Left colon (tissue), 2 donors: ENCODE data around the gene ZNF408. TPM values are rescaled to one million over a fixed set of nuclear protein-coding genes. Genes with fewer than 3 reads are reported as not detected.

Experiments
- ATAC-seq: fragments of 200-7000 bp; cut with Tn5 transposase; one replicate; pipeline ENCODE4 v1.9.1; 2020; ENCODE audit warnings: mild to moderate bottlenecking, moderate library complexity
- DNase-seq, 2 donors: peaks; one replicate each; pipeline ENCODE4 v3.0.0-alpha.2; 2020
- intact Hi-C, 2 donors: fragments of 100-400 bp; cut with DNase I in 1 of 2; cut with micrococcal nuclease in 1 of 2; formaldehyde crosslinking; loops; one replicate each; pipeline versions ENCODE4 v1.11.2 to v1.14.0; 2022; cut with DNase I, micrococcal nuclease
- microRNA-seq, 2 donors: library from miRNA; unstranded; fragments of <30 nt; microRNA quantifications; one replicate each; pipeline versions ENCODE4 v1.1.0 to v1.2.0, GENCODE V29; 2020
- total RNA-seq, 2 donors: library from RNA; stranded (reverse); fragmentation: NEBNext Ultra II Directional; extraction: Animal tissue kit (Norgen Biotek cat#: 25700); gene quantifications; one replicate each; pipeline ENCODE4 v1.2.1, GENCODE V29; 2021
- donor health status: DM: no; HTN: no; CAD: no.
- donor health status: DM: yes; HTN: yes; CAD: no.

ZNF408 gene
- total RNA-seq, 2 donors from 2014 or later, result 11.3 to 11.6 TPM

DNA sequence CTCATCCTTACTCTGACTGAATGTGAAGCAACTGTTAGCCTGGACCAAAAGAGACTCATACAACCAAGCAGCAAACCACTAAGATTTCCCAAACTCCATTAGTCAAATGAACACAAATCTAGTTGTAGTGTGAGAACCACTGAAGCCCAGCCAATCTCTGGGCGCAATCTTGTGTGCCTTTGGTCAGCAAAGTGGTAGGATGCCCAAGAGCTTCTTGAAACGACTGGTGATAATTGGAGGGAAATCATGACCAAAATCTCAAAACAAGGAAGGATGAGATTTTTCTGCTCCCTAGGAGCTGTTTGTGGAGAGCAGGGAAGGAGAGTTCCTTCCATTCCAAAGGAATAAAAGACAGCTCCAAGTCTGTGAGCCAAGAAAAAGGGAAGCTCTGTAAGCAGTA, 42.2 kb downstream of the ZNF408 start:
- intact Hi-C loops, result no loop called here
- no peak for ATAC-seq
- DNase-seq, result no peak

DNA sequence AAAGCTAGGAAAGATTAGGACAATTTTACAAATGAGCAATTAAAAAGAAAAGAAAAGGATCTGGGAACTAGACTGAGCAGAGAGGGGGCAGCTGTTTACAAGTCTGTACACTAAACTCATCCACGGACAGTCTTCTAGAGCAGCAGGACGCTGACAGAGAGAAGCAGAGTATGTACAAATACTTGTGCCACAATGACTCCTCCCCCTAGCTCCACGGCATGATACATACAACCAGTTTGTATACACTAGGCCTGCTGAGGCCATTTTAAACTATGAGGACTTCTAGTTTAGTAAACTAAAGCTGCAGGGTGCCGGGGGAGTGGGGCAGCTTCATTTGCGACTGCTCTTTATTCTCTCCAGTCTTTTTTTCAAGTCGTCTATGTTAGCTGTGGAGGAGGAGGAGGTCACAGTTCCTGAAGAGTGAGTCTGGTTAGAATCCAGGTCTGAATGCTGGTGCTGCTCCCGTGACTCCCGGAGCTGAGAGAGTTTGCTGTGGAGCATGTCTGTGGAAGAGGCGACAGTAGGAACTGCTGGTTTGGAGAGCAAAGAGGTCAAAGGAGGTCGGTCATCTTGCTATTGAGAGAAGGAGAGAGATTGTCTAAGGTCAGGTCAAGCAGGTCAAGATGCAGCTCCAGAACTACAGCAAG, 43.0 kb downstream of the ZNF408 start:
- intact Hi-C loops, result no loop called here
- no peak for ATAC-seq

DNA sequence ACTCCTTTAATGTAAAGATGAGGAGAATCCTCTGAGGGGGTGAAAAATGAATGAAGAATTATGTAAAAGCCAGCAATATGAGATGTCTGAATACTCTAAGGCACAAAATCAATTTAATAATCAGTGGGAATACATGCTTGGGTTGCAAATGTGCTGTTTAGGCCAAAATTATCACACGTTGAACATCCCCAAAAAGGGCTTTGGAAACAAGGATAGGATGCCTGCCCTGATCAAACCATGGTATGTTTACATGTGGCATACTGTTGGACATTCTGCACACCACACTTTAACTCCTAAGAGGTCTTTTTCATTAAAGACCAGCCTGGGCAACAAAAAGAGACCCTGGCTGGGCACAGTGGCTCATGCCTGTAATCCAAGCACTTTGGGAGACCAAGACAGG, 44.5 kb downstream of the ZNF408 start:
- no peak for DNase-seq
- intact Hi-C loops, result no loop called here
- no peak for ATAC-seq

More for the DNA sequence above, 43.0 kb downstream of the ZNF408 start:
- no peak for DNase-seq

DNA sequence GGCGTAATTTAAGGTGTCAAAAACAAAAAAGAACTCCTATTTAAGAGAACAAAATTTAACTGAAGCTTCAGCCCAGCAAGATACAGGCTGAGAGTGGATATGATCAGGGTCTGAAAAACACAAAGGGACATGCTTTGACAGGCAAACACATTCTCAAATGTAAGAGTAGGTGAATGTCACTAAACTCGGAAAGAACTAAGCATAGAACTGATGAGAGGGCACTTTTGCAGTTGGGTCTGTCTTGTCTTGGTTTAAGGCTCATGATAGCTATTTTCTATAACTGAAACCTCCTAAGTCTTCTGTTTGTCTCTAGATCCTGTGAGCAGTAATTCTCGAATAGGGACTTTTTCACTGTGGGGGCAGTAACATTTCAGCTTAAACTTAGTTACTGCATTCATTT, 45.2 kb downstream of the ZNF408 start:
- no peak for DNase-seq
- intact Hi-C loops, result no loop called here
- ATAC-seq, result no peak

DNA sequence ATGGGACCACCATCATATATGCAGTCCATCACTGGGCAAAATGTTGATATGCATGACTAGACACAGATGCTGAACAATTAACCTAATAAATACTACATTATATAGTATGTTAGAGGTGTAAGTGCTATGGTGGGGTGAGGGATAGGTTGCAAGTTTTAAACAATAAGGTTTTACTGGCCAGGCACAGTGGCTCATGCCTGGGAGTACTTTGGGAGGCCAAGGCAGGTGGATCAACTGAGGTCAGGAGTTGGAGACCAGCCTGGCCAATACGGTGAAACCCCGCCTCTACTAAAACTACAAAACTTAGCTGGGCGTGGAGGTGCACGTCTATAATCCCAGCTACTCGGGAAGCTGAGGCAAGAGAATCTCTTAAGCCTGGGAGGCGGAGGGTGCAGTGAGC, 46.3 kb downstream of the ZNF408 start:
- DNase-seq (no peak), ATAC-seq (no peak)
- intact Hi-C loops, result no loop called here

Small RNA genes lying within 50 kb of the gene (microRNA-seq; reads per million reads assigned to microRNA genes)
- gene MIR5582, result 2.7 to 3.2 reads per million in 2 donors

Other genes starting within 250 kb of the ZNF408 start
- 10 to 100 TPM; 39.4 to 40.1 TPM for gene AMBRA1, start 107.0 kb upstream of the ZNF408 start, total RNA-seq
- 1 to 10 TPM; 4.5 to 6.4 TPM for gene HARBI1, start 83.8 kb upstream of the ZNF408 start, total RNA-seq
- gene ATG13, start 83.5 kb upstream of the ZNF408 start, total RNA-seq, result 10 to 100 TPM; 51.3 to 57.6 TPM
- gene ARHGAP1, start 412 bp upstream of the ZNF408 start, total RNA-seq, result 10 to 100 TPM; 77.3 to 78.5 TPM
- gene F2, start 18.2 kb downstream of the ZNF408 start, total RNA-seq, result not detected
- gene CKAP5, start 145.2 kb downstream of the ZNF408 start, total RNA-seq, result 10 to 100 TPM; 50.4 to 68.0 TPM
- gene LRP4, start 217.5 kb downstream of the ZNF408 start, total RNA-seq, result 10 to 100 TPM in 1 of 2 donors, 1 to 10 TPM in 1; 6.7 to 43.3 TPM
- 10 to 100 TPM; 27.7 to 34.8 TPM for gene CSTPP1, start 235.7 kb downstream of the ZNF408 start, total RNA-seq